OCI-LY1 (cell line): ENCODE measurements around the gene UCKL1.
A peak's percentile ranks its signal among the peaks of the same experiment; 100 is the strongest.

Experiments used
- H2AFZ ChIP-seq: fragments of 200-600 bp; sonication (generic), shearing (Covaris generic); 2 replicates; pipeline ENCODE4 v1.6.0; 2014; ENCODE audit warnings: antibody characterized with exemption, mild to moderate bottlenecking, low read length
- H3F3A ChIP-seq: fragments of 200-600 bp; sonication (generic), shearing (Covaris generic); 2 replicates; pipeline ENCODE4 v1.6.0; 2014; ENCODE audit warnings: mild to moderate bottlenecking, antibody characterized with exemption, low read length, moderate library complexity; ENCODE audit not compliant: insufficient read depth
- H3K27ac ChIP-seq: fragments of 200-600 bp; sonication (generic); 2 replicates; pipeline ENCODE4 v1.5.1; 2014; ENCODE audit warnings: low read length, mixed run types, mild to moderate bottlenecking, low read depth; ENCODE audit not compliant: poor library complexity, severe bottlenecking
- H3K27me3 ChIP-seq: fragments of 200-600 bp; sonication (generic); 2 replicates; pipeline ENCODE4 v1.6.0; 2014; ENCODE audit warnings: antibody characterized with exemption, mild to moderate bottlenecking, low read length, moderate library complexity; ENCODE audit not compliant: insufficient read depth
- H3K36me3 ChIP-seq: fragments of 200-600 bp; sonication (generic); 2 replicates; pipeline ENCODE4 v1.6.1; 2014; ENCODE audit warnings: mild to moderate bottlenecking, antibody characterized with exemption, low read length, moderate library complexity, mixed read lengths; ENCODE audit not compliant: insufficient read depth
- H3K4me1 ChIP-seq: fragments of 200-600 bp; sonication (generic); 2 replicates; pipeline ENCODE4 v1.5.1; 2014; ENCODE audit warnings: mild to moderate bottlenecking, low read length, moderate library complexity; ENCODE audit not compliant: insufficient read depth, severe bottlenecking
- H3K4me2 ChIP-seq: fragments of 200-600 bp; sonication (generic), shearing (Covaris generic); 2 replicates; pipeline ENCODE4 v1.6.1; 2014; ENCODE audit warnings: low read length
- H3K4me3 ChIP-seq: fragments of 200-600 bp; sonication (generic); 2 replicates; pipeline ENCODE4 v1.5.1; 2014; ENCODE audit warnings: low read length, low read depth, mild to moderate bottlenecking, mixed read lengths; ENCODE audit not compliant: poor library complexity, severe bottlenecking
- H3K79me2 ChIP-seq: fragments of 200-600 bp; shearing (Covaris generic); 2 replicates; pipeline ENCODE4 v1.6.1; 2016; ENCODE audit warnings: mixed run types, low read length, mixed read lengths; ENCODE audit not compliant: insufficient read depth
- H3K9ac ChIP-seq: fragments of 200-600 bp; sonication (generic), shearing (Covaris generic); 2 replicates; pipeline ENCODE4 v1.6.1; 2014; ENCODE audit warnings: mild to moderate bottlenecking, low read length, mixed read lengths
- H3K9me2 ChIP-seq: fragments of 200-600 bp; sonication (generic), shearing (Covaris generic); 2 replicates; pipeline ENCODE4 v1.6.1; 2014; ENCODE audit warnings: low read depth, mild to moderate bottlenecking, low read length, mixed read lengths
- H3K9me3 ChIP-seq: fragments of 200-600 bp; shearing (Covaris generic); 2 replicates; pipeline ENCODE4 v1.6.1; 2014; ENCODE audit warnings: low read length, mixed read lengths
- H4K20me1 ChIP-seq: fragments of 200-600 bp; sonication (generic), shearing (Covaris generic); 2 replicates; pipeline ENCODE4 v1.6.0; 2016; ENCODE audit warnings: mild to moderate bottlenecking, low read length; ENCODE audit not compliant: insufficient read depth
- EZH2 ChIP-seq: fragments of 200-600 bp; sonication (generic), shearing (Covaris generic); IDR thresholded peaks from 2 replicates; pipeline ENCODE4 v1.8.0; 2017; ENCODE audit warnings: borderline replicate concordance, mixed run types, mild to moderate bottlenecking, antibody characterized with exemption, low read length, moderate library complexity, mixed read lengths
- TF ChIP-seq, protein P1 (sequence below): fragments of 200-600 bp; sonication (generic), shearing (Covaris generic); IDR thresholded peaks from 2 replicates; pipeline ENCODE4 v1.5.1; 2017; ENCODE audit warnings: mild to moderate bottlenecking, antibody characterized with exemption, low read length, moderate library complexity, mixed read lengths

The UCKL1 gene

DNA sequence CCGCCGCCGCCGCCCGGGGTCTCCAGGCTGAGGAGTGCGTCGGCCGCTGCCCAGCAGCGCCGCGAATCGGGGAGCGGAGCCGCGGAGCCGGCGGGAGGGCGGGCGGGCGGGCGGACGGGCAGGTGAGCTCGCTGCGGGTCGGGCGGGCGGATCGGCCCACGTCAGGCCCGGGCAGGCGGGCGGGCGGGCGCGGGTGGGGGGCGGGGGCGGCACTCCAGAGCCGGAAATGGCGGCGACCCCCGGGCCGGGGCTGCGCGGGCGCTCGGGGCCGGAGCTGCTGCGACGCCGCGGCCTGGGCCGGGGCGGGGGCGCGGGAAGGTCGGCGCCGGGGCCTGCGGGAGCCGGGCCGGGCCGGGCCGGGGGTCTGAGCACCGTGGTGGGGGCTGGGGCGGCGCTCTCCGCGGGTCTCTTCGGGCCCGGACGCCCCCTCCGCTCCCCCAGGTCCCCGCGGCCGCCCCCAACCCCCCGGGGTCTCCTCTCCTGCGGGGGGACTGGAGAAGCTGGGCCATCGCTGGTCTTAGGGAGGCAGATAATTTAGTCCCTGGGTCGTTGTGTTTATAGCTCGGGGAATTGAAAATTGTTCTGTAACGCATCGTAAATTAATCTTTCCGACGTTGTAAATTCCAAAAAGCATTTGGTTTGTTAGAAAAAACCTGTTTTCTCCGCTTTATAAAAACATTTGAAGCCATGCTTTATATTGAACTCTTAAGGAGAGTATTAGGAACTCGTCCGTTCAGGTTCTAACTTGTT, 60.8 kb downstream of the UCKL1 start:
- Histone ChIP-seq H3K4me1 (peaks cover 35% of the 10 kb centered on the region), H3K9me2 (no peaks in the 10 kb centered on the region), H4K20me1 (no peaks in the 10 kb centered on the region), H3F3A (no peaks in the 10 kb centered on the region), H3K4me3 (peak overlapping the region; percentile 89), H3K9me3 (no peaks in the 10 kb centered on the region), H3K27me3 (no peaks in the 10 kb centered on the region), H3K79me2 (peaks cover 45% of the 10 kb centered on the region), H3K36me3 (peaks cover 23% of the 10 kb centered on the region), H3K4me2 (peak overlapping the region; percentile 91), H2AFZ (no peak overlapping the region), H3K27ac (peak overlapping the region; percentile 73), H3K9ac (peak overlapping the region; percentile 87)
- TF ChIP-seq, protein P1, sequence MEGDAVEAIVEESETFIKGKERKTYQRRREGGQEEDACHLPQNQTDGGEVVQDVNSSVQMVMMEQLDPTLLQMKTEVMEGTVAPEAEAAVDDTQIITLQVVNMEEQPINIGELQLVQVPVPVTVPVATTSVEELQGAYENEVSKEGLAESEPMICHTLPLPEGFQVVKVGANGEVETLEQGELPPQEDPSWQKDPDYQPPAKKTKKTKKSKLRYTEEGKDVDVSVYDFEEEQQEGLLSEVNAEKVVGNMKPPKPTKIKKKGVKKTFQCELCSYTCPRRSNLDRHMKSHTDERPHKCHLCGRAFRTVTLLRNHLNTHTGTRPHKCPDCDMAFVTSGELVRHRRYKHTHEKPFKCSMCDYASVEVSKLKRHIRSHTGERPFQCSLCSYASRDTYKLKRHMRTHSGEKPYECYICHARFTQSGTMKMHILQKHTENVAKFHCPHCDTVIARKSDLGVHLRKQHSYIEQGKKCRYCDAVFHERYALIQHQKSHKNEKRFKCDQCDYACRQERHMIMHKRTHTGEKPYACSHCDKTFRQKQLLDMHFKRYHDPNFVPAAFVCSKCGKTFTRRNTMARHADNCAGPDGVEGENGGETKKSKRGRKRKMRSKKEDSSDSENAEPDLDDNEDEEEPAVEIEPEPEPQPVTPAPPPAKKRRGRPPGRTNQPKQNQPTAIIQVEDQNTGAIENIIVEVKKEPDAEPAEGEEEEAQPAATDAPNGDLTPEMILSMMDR, result no peak
- no peak for TF ChIP-seq EZH2

DNA sequence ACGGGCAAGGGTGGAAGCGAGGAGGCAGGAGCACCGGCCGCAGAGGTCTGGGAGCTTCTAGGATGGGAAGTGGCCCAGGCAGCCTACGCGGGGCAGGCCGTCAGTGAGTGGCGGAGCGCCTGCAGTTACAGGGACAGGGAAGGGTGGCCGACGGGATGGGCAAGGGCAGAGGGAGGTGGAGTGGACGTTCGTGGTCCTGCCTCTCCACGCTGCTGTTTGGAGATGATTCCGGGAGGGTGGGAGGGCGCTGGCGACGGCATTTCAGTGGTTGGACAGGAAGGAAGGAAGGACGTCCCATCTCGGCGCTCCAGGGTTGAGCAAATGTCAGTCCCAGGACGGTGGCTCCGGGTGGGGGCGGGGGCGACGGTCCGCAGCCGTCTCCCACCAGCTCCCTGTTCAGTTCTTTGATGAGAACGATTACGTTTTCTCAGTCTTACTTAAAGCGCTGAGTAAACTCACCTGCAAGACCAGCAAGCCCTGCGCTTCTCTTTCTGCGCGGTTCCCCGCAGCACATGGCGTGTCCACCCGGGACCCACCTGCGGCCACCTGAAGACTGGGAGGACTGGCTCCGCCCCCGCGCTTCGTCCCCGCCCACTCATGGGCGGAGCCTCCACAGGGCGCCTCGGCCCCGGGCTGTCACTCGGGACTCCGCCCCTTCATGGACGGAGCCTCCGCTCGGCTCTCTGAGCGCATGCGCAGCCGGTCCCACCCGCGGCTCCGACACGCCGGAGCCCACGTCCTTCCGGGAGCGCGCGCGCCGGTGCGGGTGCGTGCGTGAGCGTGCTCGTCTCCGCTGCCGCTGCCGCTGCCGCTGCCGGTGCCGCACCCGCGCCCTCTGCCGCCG, 61.6 kb downstream of the UCKL1 start, which contains the start of gene DNAJC5:
TSS of gene DNAJC5 (plus strand) at position 769 of the 844 bp plus-strand sequence. CDS start 33,220 bp downstream, outside the sequence.
- peaks cover 39% of the 10 kb centered on the region for H3K79me2 ChIP-seq
- H3K27ac ChIP-seq, result peak within 1 kb of the TSS; percentile 73
- H3K27me3 ChIP-seq, result no peaks in the 10 kb centered on the region
- peak within 1 kb of the TSS; percentile 87 for H3K9ac ChIP-seq
- H3F3A ChIP-seq, result no peaks in the 10 kb centered on the region
- peaks cover 31% of the 10 kb centered on the region for H3K36me3 ChIP-seq
- H4K20me1 ChIP-seq, result no peaks in the 10 kb centered on the region
- peak within 1 kb of the TSS; percentile 89 for H3K4me3 ChIP-seq
- H3K4me1 ChIP-seq, result peaks cover 35% of the 10 kb centered on the region
- no peaks in the 10 kb centered on the region for H3K9me3 ChIP-seq
- peak within 1 kb of the TSS; percentile 91 for H3K4me2 ChIP-seq
- no peak for TF ChIP-seq EZH2
- TF ChIP-seq, protein P1, result no peak
- H2AFZ ChIP-seq, result no peak within 1 kb of the TSS
- H3K9me2 ChIP-seq, result no peaks in the 10 kb centered on the region

DNA sequence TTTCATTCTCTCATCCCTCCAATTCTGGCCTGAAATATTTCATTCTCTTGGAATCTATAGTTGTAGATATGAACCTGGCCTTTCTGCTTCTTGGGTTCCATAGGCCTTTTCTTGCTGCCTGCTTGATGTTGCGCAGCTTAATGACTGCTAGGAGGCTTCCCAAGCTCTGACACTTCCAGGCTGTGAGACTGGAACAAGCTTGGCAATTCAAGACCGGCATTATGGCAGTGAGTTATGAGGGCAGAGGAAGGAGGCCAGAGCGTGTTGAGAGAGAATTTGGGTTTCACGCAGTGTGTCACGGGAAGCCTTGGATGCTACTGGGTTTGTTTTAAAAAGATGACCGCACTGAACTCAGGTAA, 62.2 kb downstream of the UCKL1 start:
- Histone ChIP-seq H3K4me1 (peaks cover 31% of the 10 kb centered on the region), H3K4me3 (peak overlapping the region; percentile 55), H3K9me2 (no peaks in the 10 kb centered on the region), H3K79me2 (peaks cover 34% of the 10 kb centered on the region), H2AFZ (no peak overlapping the region), H3K4me2 (peak overlapping the region; percentile 46; the same call in 1 of the 2 replicates), H3K9me3 (no peaks in the 10 kb centered on the region), H3K27me3 (no peaks in the 10 kb centered on the region), H4K20me1 (no peaks in the 10 kb centered on the region), H3F3A (no peaks in the 10 kb centered on the region), H3K9ac (no peak overlapping the region), H3K27ac (no peak overlapping the region), H3K36me3 (peaks cover 33% of the 10 kb centered on the region)
- TF ChIP-seq EZH2, result no peak
- TF ChIP-seq, protein P1, result no peak
